BLaER1 treated with 17β-estradiol and CSF1 and Interleukin-3, amounts not matched to agents 10 nM and 100 nM (cell line): ENCODE measurements around the gene RNF169.
"Not testable (repeated sequence)": the region's sequence is repeated elsewhere in the genome, so short reads cannot be mapped to it uniquely, and the experiment has no call there.

Source experiments
- H3K27ac ChIP-seq, 11 experiments: shearing (Covaris generic); formaldehyde crosslinking; 2 replicates each; pipeline ENCODE4 v1.8.1; 2022
- H3K27me3 ChIP-seq, 11 experiments: shearing (Covaris generic); formaldehyde crosslinking; 2 replicates each; pipeline ENCODE4 v1.8.1; 2022
- H3K36me3 ChIP-seq, 11 experiments: shearing (Covaris generic); formaldehyde crosslinking; 2 replicates each; pipeline ENCODE4 v1.8.1; 2022
- H3K4me1 ChIP-seq, 10 experiments: shearing (Covaris generic); formaldehyde crosslinking; 2 replicates each; pipeline ENCODE4 v1.8.1; 2022
- H3K4me2 ChIP-seq, 11 experiments: shearing (Covaris generic); formaldehyde crosslinking; 2 replicates each; pipeline ENCODE4 v1.8.1; 2022
- H3K4me3 ChIP-seq, 10 experiments: shearing (Covaris generic); formaldehyde crosslinking; 2 replicates each; pipeline ENCODE4 v1.8.1; 2022
- H3K9ac ChIP-seq, 11 experiments: shearing (Covaris generic); formaldehyde crosslinking; 2 replicates each; pipeline ENCODE4 v1.8.1; 2022
- H3K9me3 ChIP-seq, 11 experiments: shearing (Covaris generic); formaldehyde crosslinking; replicated peaks in 1 of 11; 2 replicates each; pipeline ENCODE4 v1.8.1; 2022
- H4K20me1 ChIP-seq, 11 experiments: shearing (Covaris generic); formaldehyde crosslinking; 2 replicates each; pipeline ENCODE4 v1.8.1; 2022
- Cebpa-rat ChIP-seq, 11 experiments: shearing (Covaris generic); IDR thresholded peaks; 2 replicates each; pipeline ENCODE4 v1.8.1; 2022

Gene RNF169

DNA sequence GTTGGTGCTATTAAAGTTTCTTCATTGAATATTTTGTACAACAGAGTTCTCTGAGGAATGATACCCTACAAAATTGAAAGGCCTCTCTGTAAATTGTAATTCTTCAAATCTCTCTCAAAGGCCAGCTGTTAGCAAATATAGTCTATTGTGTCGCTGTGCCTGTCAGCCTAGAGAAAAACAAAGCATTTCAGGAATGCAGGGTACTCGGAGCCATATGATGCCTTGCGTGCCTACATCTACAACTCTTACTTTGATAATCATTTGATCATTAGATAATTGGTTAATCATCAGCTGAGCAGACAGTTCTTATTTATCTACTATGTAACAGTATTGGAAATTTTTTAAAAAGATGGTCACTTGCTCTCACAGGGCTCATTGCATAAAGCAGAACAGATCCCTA, 67.3 kb downstream of the RNF169 start:
- no peaks in the 10 kb centered on the region for H3K27me3 ChIP-seq
- TF ChIP-seq Cebpa-rat (IDR thresholded peaks at IDR 0.05): no peak
- peaks cover 93 to 100% (median 99%) of the 10 kb centered on the region in 11 experiments for H3K36me3 ChIP-seq

DNA sequence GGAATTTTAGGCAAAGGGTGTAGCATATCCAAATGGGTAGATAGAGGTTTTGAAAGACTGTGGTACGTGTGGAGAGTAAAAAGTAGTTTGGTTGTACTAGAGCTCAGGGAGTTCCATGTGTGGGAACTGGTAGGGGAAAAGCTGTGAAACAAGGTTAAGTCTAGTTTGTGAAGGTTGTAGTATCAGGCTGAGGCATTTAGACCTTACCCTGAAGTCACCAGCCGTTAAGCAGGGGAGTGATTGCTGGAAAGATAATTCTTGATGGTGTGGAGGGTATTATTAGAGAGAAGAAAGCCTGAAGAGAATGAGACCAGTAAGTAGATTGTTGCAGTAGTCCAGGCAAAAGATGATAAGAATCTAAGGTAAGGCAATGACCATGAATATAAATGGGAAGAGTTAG, 68.0 kb downstream of the RNF169 start:
- Histone ChIP-seq H3K27ac (no peak overlapping the region), H3K9me3 (peaks cover 0 to 22% (median 16%) of the 10 kb centered on the region in 11 experiments; a peak in 17 of 22 replicates), H3K9ac (no peak overlapping the region), H3K4me3 (no peak overlapping the region), H3K27me3 (no peaks in the 10 kb centered on the region), H3K4me2 (no peak overlapping the region), H4K20me1 (peaks cover 0 to 20% (median 0%) of the 10 kb centered on the region in 11 experiments; a peak in 6 of 22 replicates), H3K36me3 (peaks cover 90 to 100% (median 96%) of the 10 kb centered on the region in 11 experiments), H3K4me1 (peaks cover 0 to 6% (median under 1%) of the 10 kb centered on the region in 10 experiments; a peak in 7 of 20 replicates)
- TF ChIP-seq Cebpa-rat (IDR thresholded peaks at IDR 0.05): no peak

More for the DNA sequence above, 67.3 kb downstream of the RNF169 start:
- H3K4me2 ChIP-seq: no peak overlapping the region
- H4K20me1 ChIP-seq: peaks cover 0 to 20% (median 0%) of the 10 kb centered on the region in 11 experiments; a peak in 6 of 22 replicates
- H3K9ac ChIP-seq: no peak overlapping the region
- H3K27ac ChIP-seq: no peak overlapping the region
- H3K9me3 ChIP-seq: peaks cover 0 to 18% (median 11%) of the 10 kb centered on the region in 11 experiments; a peak in 16 of 22 replicates
- peaks cover 0 to 5% (median 0%) of the 10 kb centered on the region in 10 experiments; a peak in 2 of 20 replicates for H3K4me1 ChIP-seq
- no peak overlapping the region for H3K4me3 ChIP-seq

DNA sequence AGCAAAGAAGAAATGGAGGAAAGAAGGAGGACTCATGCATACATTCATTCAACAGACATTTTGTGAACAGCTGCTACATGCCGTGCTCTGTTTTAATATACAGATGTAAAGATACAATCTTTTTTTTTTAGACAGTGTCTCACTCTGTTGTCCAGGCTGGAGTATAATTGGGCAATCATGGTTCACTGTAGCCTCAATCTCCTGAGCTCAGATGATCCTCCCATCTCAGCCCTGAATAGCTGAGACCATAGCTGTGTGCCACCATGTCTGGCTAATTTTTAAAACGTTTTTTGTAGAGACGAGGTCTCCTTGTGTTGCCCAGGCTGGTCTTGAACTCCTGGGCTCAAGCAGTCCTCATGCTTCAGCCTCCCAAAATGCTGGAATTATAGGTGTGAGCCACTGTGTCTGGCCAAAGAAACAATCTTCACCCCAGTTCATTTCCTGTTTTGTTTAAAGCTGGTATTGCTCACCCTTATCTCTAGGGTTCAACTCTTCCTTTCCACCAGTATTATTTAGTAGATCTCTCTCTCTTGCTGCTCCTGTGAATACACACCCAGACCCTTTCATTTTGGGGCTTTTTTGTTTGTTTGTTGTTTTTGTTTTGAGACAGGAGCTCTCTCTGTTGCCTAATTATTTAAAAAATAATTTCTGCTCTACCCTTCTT, 69.8 kb downstream of the RNF169 start:
- peaks cover 92 to 100% (median 97%) of the 10 kb centered on the region in 11 experiments for H3K36me3 ChIP-seq
- peaks cover 0 to 10% (median 5%) of the 10 kb centered on the region in 10 experiments; a peak in 9 of 20 replicates for H3K4me1 ChIP-seq
- no peak overlapping the region for H3K4me3 ChIP-seq
- H3K27me3 ChIP-seq: no peaks in the 10 kb centered on the region
- H4K20me1 ChIP-seq: peaks cover 0 to 20% (median 0%) of the 10 kb centered on the region in 11 experiments; a peak in 6 of 22 replicates
- H3K9me3 ChIP-seq: peaks cover 17 to 40% (median 34%) of the 10 kb centered on the region in 11 experiments
- H3K4me2 ChIP-seq: no peak overlapping the region
- H3K9ac ChIP-seq: no peak overlapping the region
- no peak for TF ChIP-seq Cebpa-rat (IDR thresholded peaks at IDR 0.05)
- H3K27ac ChIP-seq: no peak overlapping the region

DNA sequence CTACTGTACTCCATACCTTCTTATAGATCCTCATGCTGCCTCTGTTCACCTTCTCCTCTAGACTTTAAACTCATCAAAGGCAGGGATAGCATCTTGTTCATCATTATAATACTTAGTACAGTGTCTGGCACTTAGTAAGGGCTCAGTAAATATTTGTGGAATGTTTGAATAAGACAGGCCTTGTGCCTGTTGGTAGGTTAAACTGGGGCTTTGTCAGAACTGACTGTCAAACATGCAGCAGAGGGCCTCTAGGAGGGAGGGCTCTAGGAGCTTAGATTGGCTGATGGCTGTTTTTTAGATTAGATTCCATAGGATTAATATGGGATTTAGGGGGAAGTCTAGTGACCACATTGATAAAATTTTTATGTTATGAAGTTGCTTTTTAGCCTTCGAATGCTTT, 70.8 kb downstream of the RNF169 start:
- Histone ChIP-seq H3K27me3 (no peaks in the 10 kb centered on the region), H3K4me2 (no peak overlapping the region), H3K4me3 (no peak overlapping the region), H3K9ac (no peak overlapping the region), H4K20me1 (peaks cover 0 to 20% (median 0%) of the 10 kb centered on the region in 11 experiments; a peak in 6 of 22 replicates), H3K27ac (no peak overlapping the region), H3K9me3 (peaks cover 27 to 49% (median 44%) of the 10 kb centered on the region in 11 experiments), H3K4me1 (peaks cover 0 to 10% (median 5%) of the 10 kb centered on the region in 10 experiments; a peak in 9 of 20 replicates), H3K36me3 (peaks cover 92 to 100% (median 97%) of the 10 kb centered on the region in 11 experiments)
- TF ChIP-seq Cebpa-rat (IDR thresholded peaks at IDR 0.05): no peak

DNA sequence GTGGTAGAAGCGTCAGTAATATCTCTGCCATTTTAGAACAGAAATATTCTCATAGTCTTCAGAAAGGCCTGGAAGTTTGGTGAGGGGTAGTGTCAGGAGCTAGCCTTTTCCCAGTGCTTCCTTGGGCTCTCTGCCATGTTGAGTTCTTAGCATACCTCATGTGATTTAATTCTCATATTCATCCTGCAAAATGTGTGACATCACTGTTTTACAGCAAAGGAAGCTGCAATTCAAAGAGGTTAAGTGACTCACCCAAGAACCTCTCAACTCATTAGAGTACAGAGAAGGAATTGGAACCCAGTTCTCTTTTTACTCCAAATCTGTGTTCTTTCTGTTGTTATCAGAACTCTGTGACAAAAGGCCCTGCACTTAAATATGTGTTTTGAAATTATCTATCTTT, 72.1 kb downstream of the RNF169 start:
- Histone ChIP-seq H3K9me3 (peaks cover 40 to 63% (median 57%) of the 10 kb centered on the region in 11 experiments), H3K27ac (no peak overlapping the region), H3K4me2 (no peak overlapping the region; a peak in 1 of 22 replicates), H3K4me3 (no peak overlapping the region), H3K4me1 (peaks cover 0 to 10% (median 5%) of the 10 kb centered on the region in 10 experiments; a peak in 9 of 20 replicates), H3K27me3 (no peaks in the 10 kb centered on the region), H4K20me1 (peaks cover 0 to 20% (median 0%) of the 10 kb centered on the region in 11 experiments; a peak in 6 of 22 replicates), H3K9ac (no peak overlapping the region), H3K36me3 (peaks cover 93 to 100% (median 97%) of the 10 kb centered on the region in 11 experiments)
- TF ChIP-seq Cebpa-rat (IDR thresholded peaks at IDR 0.05): no peak

DNA sequence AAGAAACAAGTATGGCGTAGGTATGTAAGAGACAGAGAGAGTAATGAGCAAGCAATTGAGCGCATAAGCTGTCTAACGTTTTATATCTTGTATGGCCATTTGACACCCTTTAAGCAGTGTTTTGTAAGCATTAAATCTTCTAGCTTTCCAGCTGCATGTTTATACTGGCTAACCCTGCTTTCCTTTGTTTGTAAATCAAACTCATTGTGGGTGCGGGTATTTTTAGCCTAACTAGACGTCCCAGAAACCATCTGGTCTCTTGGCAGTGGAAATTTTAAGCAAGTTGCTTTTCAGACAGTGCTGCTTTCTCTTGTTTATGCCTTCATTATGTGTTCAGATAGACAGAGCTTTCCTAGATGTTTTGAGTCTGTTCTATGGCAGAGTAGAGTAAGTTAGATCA, 73.5 kb downstream of the RNF169 start:
- Histone ChIP-seq H3K36me3 (peaks cover 95 to 100% (median 98%) of the 10 kb centered on the region in 11 experiments), H3K4me3 (no peak overlapping the region), H3K4me2 (peak overlapping the region in 3 of 11 experiments; percentile 1 to 32 (median 22); a peak in 4 of 22 replicates), H3K27ac (peak overlapping the region in 1 of 11 experiments; percentile 26; a peak in 1 of 22 replicates), H4K20me1 (peaks cover 0 to 13% (median 0%) of the 10 kb centered on the region in 11 experiments; a peak in 5 of 22 replicates), H3K4me1 (peaks cover 0 to 10% (median 5%) of the 10 kb centered on the region in 10 experiments; a peak in 9 of 20 replicates), H3K9ac (no peak overlapping the region), H3K9me3 (peaks cover 55 to 77% (median 71%) of the 10 kb centered on the region in 11 experiments), H3K27me3 (no peaks in the 10 kb centered on the region)
- no peak for TF ChIP-seq Cebpa-rat (IDR thresholded peaks at IDR 0.05)

DNA sequence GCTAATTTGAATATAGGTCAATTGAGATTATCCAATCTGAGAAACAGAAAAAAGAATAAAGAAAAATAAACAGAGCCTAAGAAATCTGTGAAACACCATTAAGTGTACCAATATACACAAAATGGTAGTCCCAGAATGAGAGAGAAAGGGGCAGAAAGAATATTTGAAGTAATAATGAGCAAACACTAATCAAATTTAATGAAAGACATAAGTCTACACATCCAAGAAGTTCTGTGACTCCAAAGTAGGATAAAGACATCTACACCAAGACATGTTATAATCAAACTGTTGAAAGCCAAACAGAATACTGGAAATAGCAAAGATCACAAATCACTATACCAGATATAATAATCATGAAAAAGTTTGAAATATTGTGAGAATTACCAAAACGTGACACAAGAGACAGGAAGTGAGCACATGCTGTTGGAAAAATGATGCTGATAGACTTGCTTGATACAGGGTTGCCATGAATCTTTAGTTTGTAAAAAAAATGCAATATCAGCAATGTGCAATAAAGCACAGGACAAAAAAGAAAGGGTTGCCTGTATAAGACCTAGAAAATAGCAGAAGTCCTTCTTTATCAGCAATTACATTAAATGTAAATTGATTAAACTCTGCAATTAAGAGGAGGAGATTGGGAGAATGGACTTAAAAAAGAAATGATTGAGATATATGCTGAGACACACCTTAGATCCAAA, 75.8 kb downstream of the RNF169 start:
- Histone ChIP-seq H3K27ac (no peak overlapping the region), H3K27me3 (no peaks in the 10 kb centered on the region), H3K4me1 (peaks cover 0 to 10% (median 5%) of the 10 kb centered on the region in 10 experiments; a peak in 9 of 20 replicates), H3K36me3 (peaks cover 97 to 100% (median 98%) of the 10 kb centered on the region in 11 experiments), H3K9me3 (peaks cover 76 to 98% (median 93%) of the 10 kb centered on the region in 11 experiments), H3K4me2 (no peak overlapping the region), H3K4me3 (0 out of 20 replicates have a peak overlapping the region, but pooled peaks of 1 of the 10 experiments have one; percentile 22), H4K20me1 (no peaks in the 10 kb centered on the region), H3K9ac (no peak overlapping the region)
- no peak for TF ChIP-seq Cebpa-rat (IDR thresholded peaks at IDR 0.05)

DNA sequence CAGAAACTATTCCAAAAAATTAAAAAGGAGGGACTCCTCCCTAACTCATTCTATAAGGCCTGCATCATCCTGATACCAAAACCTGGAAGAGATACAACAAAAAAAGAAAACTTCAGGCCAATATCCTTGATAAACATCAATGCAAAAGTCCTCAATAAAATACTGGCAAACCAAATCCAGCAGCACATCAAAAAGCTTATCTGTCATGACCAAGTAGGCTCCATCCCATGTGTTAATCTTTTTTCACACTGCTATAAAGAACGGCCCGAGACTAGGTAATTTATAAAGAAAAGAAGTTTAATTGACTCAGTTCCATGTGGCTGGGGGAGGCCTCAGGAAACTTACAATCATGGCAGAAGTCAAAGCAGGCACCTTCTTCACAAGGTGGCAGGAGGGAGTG, 76.9 kb downstream of the RNF169 start:
- H3K27me3 ChIP-seq, H3K9ac ChIP-seq, H4K20me1 ChIP-seq, H3K4me1 ChIP-seq, H3K27ac ChIP-seq, H3K4me2 ChIP-seq: not testable (repeated sequence)
- peaks cover 80 to 96% (median 92%) of the 10 kb centered on the region in 11 experiments for H3K9me3 ChIP-seq
- peak overlapping the region in 5 of 10 experiments; percentile 26 to 43 (median 31); a peak in 4 of 20 replicates for H3K4me3 ChIP-seq
- H3K36me3 ChIP-seq: peaks cover 96 to 100% (median 98%) of the 10 kb centered on the region in 11 experiments
